ENCODE results near the gene USP53.

Gene USP53

GRCh38 chr4:119189638-119190037 is 22.9 kb upstream of the USP53 start:
- no peak overlapping the region for H3K4me3 ChIP-seq (ENCODE audit: low read depth, low read length)
- no peak for DNase-seq (ENCODE audit: low read depth)
- no peak for TF ChIP-seq CTCF (IDR thresholded peaks at IDR 0.05; ENCODE audit: control insufficient read depth, extremely low read depth, insufficient read depth)

- no peak for DNase-seq (ENCODE audit: low read depth)
- no peak overlapping the region for H3K4me3 ChIP-seq (ENCODE audit: low read depth, low read length)
- TF ChIP-seq CTCF (IDR thresholded peaks at IDR 0.05; ENCODE audit: control insufficient read depth, extremely low read depth, insufficient read depth): no peak
Observed at GRCh38 chr4:119190354-119190753, 22.2 kb upstream of the USP53 start.

GRCh38 chr4:119191505-119191904 is 21.0 kb upstream of the USP53 start:
- H3K4me3 ChIP-seq (ENCODE audit: low read depth, low read length): no peak overlapping the region
- DNase-seq (ENCODE audit: low read depth): no peak
- no peak for TF ChIP-seq CTCF (IDR thresholded peaks at IDR 0.05; ENCODE audit: control insufficient read depth, extremely low read depth, insufficient read depth)

- no peak for TF ChIP-seq CTCF (IDR thresholded peaks at IDR 0.05; ENCODE audit: control insufficient read depth, extremely low read depth, insufficient read depth)
- H3K4me3 ChIP-seq (ENCODE audit: low read depth, low read length): no peak overlapping the region
- no peak for DNase-seq (ENCODE audit: low read depth)
Observed at GRCh38 chr4:119197772-119198212, 14.7 kb upstream of the USP53 start.

- no peak for DNase-seq (ENCODE audit: low read depth)
- H3K4me3 ChIP-seq (ENCODE audit: low read depth, low read length): no peak overlapping the region
- no peak for TF ChIP-seq CTCF (IDR thresholded peaks at IDR 0.05; ENCODE audit: control insufficient read depth, extremely low read depth, insufficient read depth)
Observed at GRCh38 chr4:119204916-119205315, 7.6 kb upstream of the USP53 start.

GRCh38 chr4:119205690-119206089 is 6.8 kb upstream of the USP53 start:
- H3K4me3 ChIP-seq (ENCODE audit: low read depth, low read length): no peak overlapping the region
- DNase-seq (ENCODE audit: low read depth): no peak
- TF ChIP-seq CTCF (IDR thresholded peaks at IDR 0.05; ENCODE audit: control insufficient read depth, extremely low read depth, insufficient read depth): no peak

- no peak for TF ChIP-seq CTCF (IDR thresholded peaks at IDR 0.05; ENCODE audit: control insufficient read depth, extremely low read depth, insufficient read depth)
- DNase-seq (ENCODE audit: low read depth): no peak
- no peak overlapping the region for H3K4me3 ChIP-seq (ENCODE audit: low read depth, low read length)
Observed at GRCh38 chr4:119206178-119206577, 6.3 kb upstream of the USP53 start.

All from LNCaP clone FGC (cell line).